8988T (cell line): Measurements from ENCODE around the gene PRKD1.

Source experiments
- DNase-seq: peaks from one replicate; pipeline ENCODE4 v3.0.0; 2011

Gene PRKD1

DNA sequence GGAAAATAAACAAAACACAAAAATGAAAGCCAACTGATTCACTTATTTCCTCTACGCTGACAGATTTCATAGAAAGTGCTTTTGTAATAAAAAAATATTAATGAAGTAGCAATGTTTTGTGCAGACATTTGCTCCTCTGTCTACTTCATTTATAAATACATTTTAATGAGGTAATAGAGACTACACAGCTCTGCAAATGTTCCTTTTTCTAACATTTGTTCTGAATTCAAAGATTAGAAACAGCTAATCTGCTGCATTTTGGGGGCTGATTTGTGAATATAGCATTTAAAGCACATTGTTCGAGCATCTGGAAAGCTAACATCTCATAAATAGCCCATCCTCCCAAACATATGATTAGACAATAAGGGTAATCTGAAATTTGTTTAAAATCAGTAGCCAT is 97.8 kb downstream of the PRKD1 start:
- no peak for DNase-seq

DNA sequence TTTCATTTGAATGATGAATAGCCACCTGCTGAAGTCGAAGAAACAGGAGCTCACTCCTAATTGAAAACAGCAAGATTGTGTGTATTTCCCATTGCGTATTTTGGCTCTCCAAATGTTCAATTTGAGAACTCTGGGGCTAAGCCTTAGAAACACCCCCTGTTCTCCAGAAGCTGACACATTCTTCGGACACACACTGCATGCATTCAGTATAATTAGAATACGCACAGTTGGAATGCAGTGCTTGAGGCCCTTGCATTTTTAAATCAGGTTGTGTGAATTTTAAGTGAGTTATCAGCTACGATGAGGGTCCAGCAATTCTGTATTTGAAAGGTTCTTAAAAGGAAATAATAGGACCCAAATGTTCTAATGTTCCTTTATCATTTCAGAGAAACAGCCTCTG is 103.8 kb downstream of the PRKD1 start:
- no peak for DNase-seq

DNA sequence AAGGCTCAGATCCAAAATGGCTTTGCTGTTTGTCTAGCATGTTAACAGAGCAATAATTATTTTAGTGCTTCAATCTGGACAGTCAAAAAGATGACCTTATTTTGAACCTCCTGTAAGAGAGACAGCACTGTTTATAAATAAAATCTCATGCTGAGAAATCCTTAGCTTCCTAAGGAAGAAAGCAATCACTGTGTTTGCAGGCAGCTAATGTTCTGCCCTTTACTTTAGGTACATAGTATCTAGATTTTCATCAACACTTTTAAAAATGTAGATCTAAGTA is 105.3 kb downstream of the PRKD1 start:
- no peak for DNase-seq

DNA sequence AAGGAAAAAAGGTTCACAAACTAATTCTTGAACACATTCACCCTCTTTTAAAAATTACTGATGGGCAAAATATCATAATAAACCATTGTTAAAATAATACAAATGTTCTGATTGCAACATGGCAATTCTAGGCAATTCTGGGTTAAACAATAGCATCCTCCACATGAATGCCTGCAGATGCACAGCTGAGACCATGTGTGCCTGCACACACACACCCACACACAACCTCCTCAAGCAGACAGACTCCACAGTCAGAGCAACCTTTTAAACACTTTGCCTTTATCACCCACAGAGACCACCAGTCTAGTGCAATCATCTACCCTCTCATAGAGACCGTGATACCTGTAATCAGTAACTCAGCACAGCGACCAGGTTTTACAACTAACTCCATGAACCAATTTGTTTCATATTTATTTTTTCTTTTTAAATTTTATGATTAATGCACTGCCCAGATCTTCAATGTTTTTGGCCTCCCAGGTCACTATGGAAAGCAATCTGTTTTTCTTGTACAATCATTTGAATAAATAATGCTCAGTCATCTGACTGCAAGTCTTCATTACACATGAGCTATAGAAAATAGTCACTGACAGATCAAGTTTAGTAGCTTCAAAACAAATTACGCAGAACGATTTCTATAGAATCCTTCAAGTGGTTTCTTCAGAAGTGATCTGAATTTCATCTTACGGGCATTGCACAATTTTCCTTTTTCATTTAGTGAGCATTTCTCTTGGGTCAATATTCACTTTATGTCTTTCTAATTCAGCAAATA is 105.8 kb downstream of the PRKD1 start:
- no peak for DNase-seq

DNA sequence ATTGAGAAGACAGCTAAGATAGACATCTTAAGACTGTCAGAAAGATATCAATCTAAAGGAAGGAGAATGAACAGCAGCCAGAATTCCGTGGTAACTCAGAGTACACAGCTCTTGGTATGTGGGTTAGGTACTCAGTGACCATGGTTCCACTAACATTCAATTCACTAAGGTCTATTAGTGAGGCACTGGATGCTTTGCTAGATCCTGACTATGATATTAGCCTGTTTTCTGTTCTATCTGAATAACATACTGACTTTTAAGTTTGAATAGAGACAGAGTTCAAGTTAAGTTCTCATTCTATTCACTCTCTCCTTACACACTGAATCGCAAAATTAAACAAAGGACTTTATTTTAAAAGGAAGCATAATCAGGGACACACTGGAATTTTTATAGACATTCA is 106.4 kb downstream of the PRKD1 start:
- DNase-seq = no peak

DNA sequence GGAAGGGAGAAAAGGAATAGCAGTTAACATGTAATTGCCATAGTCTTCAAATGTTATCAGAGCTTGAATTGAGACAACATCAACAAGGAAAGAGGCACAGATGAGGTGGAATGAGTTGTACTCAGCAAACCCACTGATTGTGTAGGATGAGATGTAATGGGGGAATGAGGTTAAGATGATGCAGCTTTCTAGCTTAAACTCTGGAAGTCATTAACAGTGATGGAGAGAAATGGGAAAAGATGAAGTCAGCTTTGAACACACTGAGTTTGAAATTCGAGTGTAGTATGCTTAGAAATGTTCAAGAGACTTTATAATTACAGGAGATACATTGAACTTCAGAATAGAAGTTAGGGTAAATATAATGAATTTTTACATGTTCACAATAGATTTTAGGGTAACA is 106.9 kb downstream of the PRKD1 start:
- no peak for DNase-seq

DNA sequence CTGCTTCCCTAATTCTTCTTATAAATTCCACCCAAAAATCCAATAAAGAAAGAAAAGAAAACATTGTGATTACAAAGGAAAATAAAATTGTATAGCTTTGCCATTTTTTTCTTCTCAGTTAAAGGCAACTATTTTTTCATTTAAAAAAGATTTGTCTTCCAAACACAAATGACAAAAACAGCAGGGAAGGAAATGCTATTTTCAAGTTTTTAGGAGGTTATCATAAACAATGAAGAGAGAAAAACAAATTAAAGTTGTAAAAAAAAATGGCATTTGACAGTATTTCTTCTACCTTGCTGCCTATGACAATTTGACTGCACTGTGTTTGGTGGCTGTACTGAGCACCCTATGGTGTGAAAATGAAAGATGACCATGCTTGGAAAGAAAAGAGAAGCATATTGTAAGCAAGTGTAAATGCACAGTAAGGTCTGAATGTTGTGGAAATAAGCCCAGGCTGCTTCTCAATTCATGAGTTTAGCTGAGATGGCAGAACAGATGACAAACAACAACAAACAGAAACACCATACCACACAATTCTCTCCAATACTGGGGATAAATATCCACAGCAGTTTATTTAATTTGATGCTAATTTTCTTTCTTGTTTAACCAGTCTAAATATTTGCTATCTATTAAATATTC is 109.8 kb downstream of the PRKD1 start:
- DNase-seq = no peak

DNA sequence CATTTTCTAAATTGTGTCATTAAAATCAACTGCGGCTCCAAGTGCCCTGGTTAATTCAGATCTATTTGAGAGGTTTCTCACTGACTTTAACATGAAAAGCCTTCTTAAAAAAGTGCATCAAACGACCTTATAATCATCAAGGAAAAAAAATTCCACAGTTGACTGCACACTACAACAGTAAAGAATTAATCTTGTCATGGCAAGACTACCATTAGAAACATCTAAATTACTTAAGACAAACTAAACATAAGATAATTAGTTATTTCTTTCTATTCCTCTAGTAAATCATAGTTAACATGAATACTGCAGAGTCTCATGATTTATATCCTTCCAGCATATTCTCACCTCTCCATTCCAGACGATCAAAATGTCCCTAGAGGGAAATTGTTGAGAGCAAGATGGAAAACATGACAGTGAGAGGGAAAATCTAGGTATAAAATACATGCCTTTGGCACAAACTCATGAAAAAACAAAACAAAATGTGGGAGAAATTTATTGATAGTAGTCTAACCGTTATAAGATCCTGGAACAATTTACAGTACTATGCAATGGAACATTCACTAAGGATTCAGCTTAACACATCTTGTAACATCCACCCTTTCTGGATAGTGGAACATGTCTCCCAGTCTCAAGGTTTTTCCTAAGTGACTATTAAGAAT is 112.5 kb downstream of the PRKD1 start:
- no peak for DNase-seq

DNA sequence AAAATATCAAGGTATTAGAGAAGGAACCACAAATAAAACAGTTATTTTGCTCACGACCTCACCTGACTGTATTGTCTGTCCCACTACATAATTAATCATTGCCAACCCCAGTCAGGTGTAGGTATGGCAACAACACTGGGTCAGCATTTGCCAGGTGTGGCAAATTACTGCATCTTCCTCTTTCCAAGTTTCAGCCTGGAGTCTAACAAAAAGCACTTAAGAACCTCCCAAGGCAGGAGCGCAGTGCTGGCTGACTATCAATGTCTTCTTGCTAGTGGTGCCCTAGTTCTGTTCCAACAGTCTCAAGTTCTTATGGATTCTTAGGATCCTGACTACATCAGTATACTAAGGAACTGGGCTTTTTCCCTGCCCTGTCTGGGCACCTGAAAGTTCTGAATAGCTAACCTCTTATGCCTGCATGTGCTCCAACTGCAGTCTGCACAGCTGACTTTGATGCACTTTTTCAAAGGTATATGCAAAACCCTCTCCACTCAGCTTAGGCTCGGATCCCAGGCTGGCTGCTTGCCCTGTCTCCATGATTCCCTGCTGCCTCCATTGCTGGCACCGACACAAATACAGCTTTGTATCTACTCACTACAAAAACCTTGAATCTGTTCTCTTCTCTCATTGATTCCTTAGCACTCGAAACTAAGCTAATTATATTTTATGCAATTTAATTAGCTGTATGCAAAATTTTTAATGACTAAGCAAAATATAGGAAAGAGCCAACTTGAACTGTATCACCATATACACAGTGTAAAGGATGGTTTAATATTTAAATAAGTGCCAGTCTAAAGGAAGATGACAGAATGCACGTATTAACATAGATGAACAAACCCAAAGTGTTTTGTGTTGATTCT is 113.3 kb downstream of the PRKD1 start:
- DNase-seq = no peak

DNA sequence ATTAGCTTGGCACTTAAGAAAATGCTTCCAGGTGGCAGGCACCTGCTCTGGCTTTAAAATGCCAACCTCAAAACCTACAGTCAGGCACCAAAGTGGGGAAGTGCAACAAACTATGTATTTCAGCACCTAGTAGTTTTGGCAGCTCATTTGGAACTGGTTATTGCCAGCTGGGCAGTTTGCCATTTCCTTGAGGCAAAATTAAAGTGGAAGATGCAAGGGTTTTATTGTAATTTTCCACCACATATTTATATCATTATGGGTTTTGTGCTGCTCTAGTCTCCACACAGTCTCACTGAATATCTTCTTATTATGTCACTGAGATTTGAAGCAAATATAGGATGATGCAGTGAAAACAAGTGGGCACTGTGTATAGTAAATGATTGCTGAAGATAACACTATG is 117.0 kb downstream of the PRKD1 start:
- no peak for DNase-seq

DNA sequence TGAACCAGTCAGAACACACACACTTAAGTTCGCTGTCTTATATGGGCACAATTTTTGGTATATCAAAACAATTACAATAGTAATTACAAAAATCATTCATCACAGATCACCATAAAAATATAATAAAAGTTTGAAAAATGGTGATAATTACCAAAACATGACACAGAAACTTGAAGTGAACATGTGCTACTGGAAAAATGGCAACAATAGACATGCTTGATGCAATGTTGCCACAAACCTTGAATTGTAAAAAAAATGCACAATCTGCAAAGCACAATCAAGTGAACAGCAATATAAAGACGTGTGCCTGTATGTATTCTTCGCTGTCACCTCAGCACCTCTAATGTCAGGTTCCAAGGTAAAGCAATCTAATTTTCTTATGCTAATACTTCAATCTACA is 117.6 kb downstream of the PRKD1 start:
- no peak for DNase-seq

DNA sequence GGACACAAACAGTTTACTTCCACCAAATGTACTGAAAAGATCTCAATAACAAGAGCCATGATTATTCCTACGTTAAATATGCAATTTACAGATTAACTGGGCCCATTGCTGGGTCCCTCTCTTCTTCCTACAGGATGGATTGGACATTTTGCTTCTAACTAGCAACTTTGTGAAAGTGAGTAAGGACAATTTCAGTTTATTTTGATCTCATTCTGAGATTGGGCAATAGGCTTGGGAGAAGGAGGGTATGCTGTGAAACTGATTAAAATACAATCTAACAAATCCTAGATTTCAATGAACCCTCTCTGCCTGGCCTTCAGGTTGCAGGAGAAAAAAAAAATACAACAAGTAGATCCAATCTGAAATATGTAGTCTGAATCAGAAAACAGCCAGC is 121.5 kb downstream of the PRKD1 start:
- no peak for DNase-seq

DNA sequence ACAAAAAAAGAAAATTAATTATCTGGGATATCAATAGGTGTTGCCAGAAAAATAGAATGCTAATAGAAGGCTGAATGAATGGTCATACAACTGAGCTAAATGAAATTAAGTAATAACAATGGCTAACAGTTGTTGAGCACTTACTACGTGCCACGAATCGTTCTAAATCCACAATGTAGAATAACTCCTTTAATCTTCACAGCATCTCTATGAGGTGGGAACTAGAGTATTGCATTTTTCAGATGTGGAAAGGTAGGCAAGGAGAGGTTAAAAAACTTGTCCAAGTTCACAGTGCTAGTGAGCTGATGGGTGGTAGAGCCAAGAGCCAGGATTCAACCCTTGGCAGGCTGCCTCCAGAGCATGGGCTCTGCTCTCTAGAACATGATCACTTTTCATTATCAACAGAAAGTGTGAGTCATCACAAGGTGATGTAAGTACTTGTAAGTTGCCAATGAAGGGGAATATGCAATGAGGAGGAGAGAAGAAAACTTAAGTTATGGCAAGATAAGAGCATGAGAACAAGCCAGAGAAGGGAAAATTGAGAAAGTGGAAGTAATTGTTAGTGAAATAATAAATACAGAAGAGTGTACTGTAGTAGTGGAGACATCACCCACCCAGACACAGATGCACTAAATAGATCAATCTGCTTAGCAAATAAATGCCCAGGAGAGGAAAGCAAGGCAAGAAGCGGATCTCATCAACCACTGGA is 122.1 kb downstream of the PRKD1 start:
- DNase-seq = no peak

DNA sequence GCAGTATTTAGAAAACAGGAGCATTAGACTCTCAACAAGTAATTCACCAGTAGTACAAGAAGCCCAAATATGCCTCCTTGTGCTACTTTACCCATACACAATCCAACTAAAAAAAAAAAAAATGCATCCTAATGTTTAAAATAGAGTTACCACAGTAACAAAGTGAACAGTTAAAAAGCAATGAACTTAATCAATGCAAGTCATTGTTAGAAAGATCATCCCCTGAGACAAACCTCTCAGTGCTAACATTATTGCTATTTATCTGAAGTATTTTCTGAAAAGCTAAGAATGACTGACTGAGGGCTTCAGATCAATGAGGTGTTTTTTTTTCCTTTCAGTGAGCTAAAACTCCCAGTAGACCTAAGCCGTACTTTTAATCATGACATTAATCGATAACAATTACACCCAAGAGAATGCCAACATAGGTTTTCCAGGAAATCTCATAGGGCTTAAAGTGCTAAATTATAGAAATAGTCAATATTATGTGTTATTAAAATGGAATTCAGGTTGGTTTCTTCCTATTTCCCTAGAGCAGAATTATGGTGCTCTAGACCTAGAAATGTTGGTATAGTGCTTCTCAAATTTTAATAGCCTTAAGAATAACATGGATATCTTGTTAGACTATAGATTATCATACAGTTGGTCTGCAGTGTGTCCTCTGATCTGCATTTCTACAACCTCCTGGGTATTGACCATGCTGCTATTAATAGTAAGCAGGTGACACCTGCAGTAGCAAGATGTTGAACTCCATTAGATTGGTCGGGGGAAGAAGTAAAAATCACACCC is 123.0 kb downstream of the PRKD1 start:
- no peak for DNase-seq

DNA sequence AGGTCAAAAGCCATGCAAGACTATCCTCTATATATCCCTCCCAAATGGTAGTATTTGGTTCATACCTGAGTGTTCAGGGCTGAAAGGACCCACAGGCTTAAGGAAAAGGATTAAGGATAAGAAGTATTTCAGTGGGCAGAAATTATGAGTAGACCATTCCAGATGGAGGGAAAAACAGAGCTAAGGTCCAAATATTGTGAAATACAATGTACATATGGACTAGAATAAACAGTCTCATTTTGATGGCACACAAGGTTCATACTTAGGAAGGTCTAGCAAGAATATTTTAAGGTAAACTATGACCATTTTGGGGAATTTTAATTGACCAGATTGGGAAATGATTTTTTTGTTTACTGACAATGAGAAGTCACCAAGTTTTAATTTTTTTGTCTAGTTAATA is 124.6 kb downstream of the PRKD1 start:
- DNase-seq = no peak

DNA sequence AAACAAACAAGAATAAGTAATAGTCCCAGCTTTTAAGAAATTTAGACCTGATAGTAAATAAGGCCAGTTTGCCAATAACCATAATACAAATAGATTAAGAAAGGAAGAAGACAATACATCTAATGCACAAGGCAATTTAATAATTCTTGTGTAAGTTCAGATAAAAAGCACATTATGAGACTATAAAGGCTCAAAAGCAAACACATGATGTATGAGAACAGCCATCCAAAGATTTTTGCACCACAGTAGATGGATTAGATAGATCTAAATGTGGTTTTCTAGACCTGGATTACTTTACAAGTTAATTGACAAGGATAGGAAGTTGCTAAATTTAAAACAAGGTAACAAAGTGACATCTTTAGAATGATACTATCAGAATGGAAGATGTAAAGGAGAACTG is 125.4 kb downstream of the PRKD1 start:
- no peak for DNase-seq

DNA sequence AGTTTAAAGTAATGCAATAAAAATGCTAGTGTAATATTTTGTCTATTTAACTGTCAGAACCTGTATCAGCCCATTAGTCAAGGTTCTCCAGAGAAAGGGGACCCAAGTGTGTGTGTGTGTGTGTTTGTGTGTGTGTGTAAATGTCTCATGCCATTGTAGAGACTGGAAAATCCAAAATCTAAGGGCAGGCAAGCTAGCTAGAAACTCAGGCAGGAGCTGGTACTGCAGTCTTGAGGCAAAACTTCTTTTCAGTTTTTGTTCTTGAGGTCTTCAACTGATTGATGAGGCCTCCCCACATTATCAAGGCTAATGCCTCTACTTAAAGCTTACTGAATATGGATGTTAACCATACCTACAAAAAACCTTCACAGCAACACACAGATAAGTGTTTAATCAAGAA is 126.7 kb downstream of the PRKD1 start:
- no peak for DNase-seq

DNA sequence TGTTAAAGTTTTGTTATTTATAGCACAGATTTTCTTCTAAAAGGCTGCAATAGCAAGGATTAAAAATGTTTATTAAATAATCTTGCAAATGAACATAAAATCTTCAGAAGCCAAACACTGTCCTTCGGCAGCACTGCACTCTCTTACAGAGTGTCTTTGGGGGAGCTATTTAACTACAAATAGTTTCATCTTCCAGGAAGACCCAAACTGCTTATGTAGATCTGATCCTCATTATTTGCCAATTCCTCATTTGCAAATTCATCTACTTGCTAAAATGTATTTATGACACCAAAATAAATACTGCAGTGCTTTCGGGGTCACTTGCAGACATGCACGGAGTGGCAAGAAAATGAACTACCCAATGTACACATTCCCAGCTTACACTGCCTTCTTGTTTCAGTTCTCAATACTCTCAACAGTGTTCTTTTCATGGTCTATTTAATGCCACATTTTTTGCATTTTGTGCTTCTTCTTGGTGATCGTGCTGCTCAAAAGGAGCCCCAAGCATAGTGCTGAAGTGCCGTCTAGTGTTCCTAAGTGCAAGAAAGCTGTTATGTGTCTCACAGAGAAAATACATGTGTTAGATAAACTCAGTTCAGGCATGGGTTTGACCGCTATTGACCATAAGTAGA is 128.1 kb downstream of the PRKD1 start:
- no peak for DNase-seq

DNA sequence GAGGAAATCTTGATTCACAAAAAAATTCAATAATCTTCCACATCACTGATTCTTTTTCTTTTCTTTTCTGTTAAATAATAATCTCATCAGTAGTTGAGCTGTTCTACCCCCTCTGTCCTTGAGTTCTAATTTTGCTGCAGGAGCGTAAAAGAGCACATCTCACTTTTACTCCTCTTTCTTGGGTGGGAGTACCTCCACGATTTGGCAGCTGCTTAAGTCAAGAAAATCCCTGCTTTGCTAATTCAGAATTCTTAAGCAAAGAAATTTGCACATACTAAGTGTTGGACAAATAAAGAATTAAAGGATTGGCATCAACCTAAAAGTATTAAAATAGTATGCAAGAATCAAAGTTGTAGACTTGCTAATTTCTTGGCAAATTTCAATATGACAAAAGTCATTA is 128.8 kb downstream of the PRKD1 start:
- no peak for DNase-seq

DNA sequence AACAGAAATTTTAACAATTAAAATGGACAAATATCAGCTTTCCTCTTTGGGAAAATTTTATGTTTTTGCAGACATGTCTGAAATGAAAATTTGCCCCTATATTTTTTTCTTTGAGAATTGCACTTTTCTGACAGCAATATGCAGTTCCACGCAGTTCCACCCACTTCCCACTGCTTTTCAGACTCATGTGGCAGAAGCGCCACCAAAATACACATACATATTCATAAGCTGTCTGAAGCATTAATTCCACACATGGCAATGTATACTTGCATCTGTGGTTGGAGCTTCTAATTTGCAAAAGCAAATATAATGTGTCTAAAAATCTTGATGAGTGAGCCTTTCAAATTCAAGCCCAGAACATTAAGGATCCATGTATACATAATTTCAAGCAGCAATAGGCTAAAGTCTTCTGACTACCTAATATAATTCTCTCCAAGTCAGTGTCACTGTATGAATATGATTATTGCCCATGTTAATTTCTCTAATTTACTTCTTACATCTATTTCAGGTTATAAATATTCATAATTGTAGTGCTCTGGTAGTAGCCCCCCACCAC is 129.5 kb downstream of the PRKD1 start:
- DNase-seq = no peak

DNA sequence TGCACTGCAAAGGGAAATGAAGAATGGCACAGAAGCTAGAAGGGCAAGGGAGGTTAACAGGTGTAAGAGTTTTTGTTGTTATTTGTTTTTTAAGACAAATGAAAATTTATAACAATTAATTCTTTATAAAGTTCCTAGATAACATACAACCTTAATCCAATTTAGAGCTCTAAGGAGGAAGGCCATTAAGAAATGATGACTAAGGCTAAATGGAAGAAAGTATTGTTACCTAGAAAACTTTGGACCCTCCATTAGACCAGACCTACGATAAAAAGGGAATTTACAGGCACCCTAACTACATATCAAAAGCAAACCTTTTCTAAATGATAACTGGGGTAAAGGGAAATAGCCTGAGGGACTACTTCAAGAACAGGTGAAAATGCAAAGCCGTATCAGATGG is 130.8 kb downstream of the PRKD1 start:
- no peak for DNase-seq
